HUES64 (cell line): ENCODE results near the gene VDAC1.

Experiments used
- H3K27ac ChIP-seq: 2 replicates; pipeline ENCODE4 v1.7.0; 2013; ENCODE audit warnings: low read depth, low read length, inconsistent platforms
- H3K27me3 ChIP-seq: 2 replicates; pipeline ENCODE4 v1.6.1; 2013; ENCODE audit warnings: mild to moderate bottlenecking, low read length; ENCODE audit not compliant: insufficient read depth
- H3K36me3 ChIP-seq: 2 replicates; pipeline ENCODE4 v1.6.1; 2013; ENCODE audit warnings: mild to moderate bottlenecking, low read length; ENCODE audit not compliant: insufficient read depth
- H3K4me1 ChIP-seq: 2 replicates; pipeline ENCODE4 v1.6.1; 2013; ENCODE audit warnings: mild to moderate bottlenecking, low read length, moderate library complexity; ENCODE audit not compliant: insufficient read depth
- H3K4me3 ChIP-seq: 2 replicates; pipeline ENCODE4 v1.5.1; 2013; ENCODE audit warnings: mild to moderate bottlenecking, low read length, moderate library complexity
- H3K9ac ChIP-seq: 2 replicates; pipeline ENCODE4 v1.6.1; 2013; ENCODE audit warnings: mild to moderate bottlenecking, low read depth, low read length
- H3K9me3 ChIP-seq: 2 replicates; pipeline ENCODE4 v1.6.1; 2013; ENCODE audit warnings: low read depth, low read length; ENCODE audit not compliant: insufficient read depth
- WGBS: fragments of 150-250, 120-280 bp; methylation state at CpG from one replicate; pipeline ENCODE4 v1.1.7; 2013; ENCODE audit warnings: missing lambda C conversion rate; 5-methylcytosine and 5-hydroxymethylcytosine counted together

The VDAC1 gene

GRCh38 chr5:134003064-134003816 is 1.5 kb downstream of the VDAC1 start:
- Histone ChIP-seq H3K36me3 (peaks cover 18% of the 10 kb centered on the region), H3K9ac (peak overlapping the region; percentile 95), H3K27ac (no peak overlapping the region), H3K4me1 (peaks cover 20% of the 10 kb centered on the region), H3K4me3 (peak overlapping the region; percentile 91), H3K9me3 (no peaks in the 10 kb centered on the region), H3K27me3 (no peaks in the 10 kb centered on the region)
- WGBS, result 18% methylated on average over 11 of the region's 11 CpGs

DNA sequence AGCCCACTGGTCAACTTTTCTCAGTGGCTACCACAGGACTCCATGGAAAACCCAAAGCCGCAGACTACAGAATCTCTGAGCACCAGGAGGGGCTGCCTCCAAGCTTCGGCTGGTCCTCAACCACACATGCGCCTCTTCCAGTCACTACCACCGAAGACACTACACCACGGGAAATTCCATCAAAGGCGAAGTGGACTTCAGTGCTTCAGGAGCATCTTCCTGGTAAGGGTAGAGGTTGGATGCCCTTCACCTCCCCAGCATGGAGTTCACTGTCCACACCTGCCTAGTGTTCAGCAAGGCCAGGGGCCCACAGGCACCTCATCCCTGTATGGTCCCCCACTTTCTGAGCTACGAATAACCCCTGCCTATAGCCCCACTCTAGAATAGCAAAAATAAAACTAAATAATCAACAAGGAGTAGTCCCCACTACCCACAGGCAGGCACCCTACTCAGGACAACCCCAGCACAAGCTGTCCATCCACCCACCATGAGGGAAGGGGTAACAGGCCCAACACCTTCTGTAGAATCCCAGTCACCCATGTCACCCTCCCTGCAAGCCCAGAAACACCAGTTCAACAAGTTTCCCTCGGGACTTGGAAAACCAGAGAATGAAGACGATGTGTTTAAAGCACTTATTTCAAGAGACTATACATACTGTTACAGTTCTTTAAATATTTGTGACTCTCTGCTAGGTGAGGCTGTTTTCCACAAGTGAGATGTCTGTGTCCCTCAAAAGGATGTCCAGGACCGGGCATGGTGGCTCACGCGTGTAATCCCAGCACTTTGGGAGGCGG is 2.6 kb downstream of the VDAC1 start:
- Histone ChIP-seq H3K9ac (no peak overlapping the region), H3K4me3 (no peak overlapping the region)

GRCh38 chr5:134000696-134001453 is 3.9 kb downstream of the VDAC1 start:
- 91% methylated on average over 10 of the region's 10 CpGs for WGBS
- H3K36me3 ChIP-seq, result peaks cover 18% of the 10 kb centered on the region
- H3K4me1 ChIP-seq, result peaks cover 26% of the 10 kb centered on the region

More for the DNA sequence above, 2.6 kb downstream of the VDAC1 start:
- no peak overlapping the region for H3K27ac ChIP-seq
- H3K36me3 ChIP-seq, result peaks cover 18% of the 10 kb centered on the region
- H3K4me1 ChIP-seq, result peaks cover 13% of the 10 kb centered on the region
- H3K9me3 ChIP-seq, result no peaks in the 10 kb centered on the region
- WGBS, result 96% methylated on average over 13 of the region's 13 CpGs
- H3K27me3 ChIP-seq, result no peaks in the 10 kb centered on the region

DNA sequence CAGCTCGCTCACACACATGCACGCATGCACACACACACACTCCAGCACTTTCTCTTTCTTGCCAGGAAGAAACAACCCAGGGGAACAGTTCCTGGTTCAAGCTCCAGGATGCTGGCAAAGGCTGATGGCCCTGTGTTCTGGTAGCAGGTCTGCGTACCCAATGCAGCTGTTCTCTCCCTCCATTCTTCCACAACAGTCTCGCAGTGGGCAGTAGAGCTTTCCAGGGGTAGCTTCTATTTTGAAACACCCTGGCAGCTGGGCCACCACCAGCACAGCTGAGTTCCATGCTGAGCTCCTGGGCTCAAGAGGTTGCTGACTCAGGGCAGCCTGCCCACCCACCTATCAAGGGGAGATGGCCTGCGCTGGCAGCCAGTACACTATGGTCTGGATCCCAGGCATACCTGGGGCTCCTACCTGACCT is 4.7 kb downstream of the VDAC1 start:
- H3K36me3 ChIP-seq, result peaks cover 18% of the 10 kb centered on the region
- no peak overlapping the region for H3K4me3 ChIP-seq
- WGBS, result 87% methylated on average over 5 of the region's 5 CpGs
- H3K4me1 ChIP-seq, result peaks cover 33% of the 10 kb centered on the region
- H3K27me3 ChIP-seq, result no peaks in the 10 kb centered on the region
- H3K9me3 ChIP-seq, result no peaks in the 10 kb centered on the region
- H3K27ac ChIP-seq, result no peak overlapping the region
- no peak overlapping the region for H3K9ac ChIP-seq

More at GRCh38 chr5:134000696-134001453, 3.9 kb downstream of the VDAC1 start:
- Histone ChIP-seq H3K9me3 (no peaks in the 10 kb centered on the region), H3K9ac (no peak overlapping the region), H3K27me3 (no peaks in the 10 kb centered on the region), H3K4me3 (no peak overlapping the region), H3K27ac (no peak overlapping the region)

- Histone ChIP-seq H3K27me3 (no peaks in the 10 kb centered on the region), H3K4me3 (no peak overlapping the region), H3K4me1 (peaks cover 37% of the 10 kb centered on the region), H3K27ac (no peak overlapping the region; the same call in 1 of the 2 replicates), H3K9ac (no peak overlapping the region), H3K36me3 (peaks cover 18% of the 10 kb centered on the region), H3K9me3 (no peaks in the 10 kb centered on the region)
- WGBS, result 94% methylated on average over 7 of the region's 7 CpGs
These were observed 6.0 kb downstream of the VDAC1 start for GRCh38 chr5:133998807-133999206.

- no peak overlapping the region for H3K27ac ChIP-seq
- no peak overlapping the region for H3K4me3 ChIP-seq
- H3K4me1 ChIP-seq, result peaks cover 33% of the 10 kb centered on the region
- no peaks in the 10 kb centered on the region for H3K27me3 ChIP-seq
- no peak overlapping the region for H3K9ac ChIP-seq
- peaks cover 18% of the 10 kb centered on the region for H3K36me3 ChIP-seq
- H3K9me3 ChIP-seq, result no peaks in the 10 kb centered on the region
- WGBS, result 91% methylated on average over 6 of the region's 6 CpGs
These were observed 6.7 kb downstream of the VDAC1 start for GRCh38 chr5:133998042-133998441.

DNA sequence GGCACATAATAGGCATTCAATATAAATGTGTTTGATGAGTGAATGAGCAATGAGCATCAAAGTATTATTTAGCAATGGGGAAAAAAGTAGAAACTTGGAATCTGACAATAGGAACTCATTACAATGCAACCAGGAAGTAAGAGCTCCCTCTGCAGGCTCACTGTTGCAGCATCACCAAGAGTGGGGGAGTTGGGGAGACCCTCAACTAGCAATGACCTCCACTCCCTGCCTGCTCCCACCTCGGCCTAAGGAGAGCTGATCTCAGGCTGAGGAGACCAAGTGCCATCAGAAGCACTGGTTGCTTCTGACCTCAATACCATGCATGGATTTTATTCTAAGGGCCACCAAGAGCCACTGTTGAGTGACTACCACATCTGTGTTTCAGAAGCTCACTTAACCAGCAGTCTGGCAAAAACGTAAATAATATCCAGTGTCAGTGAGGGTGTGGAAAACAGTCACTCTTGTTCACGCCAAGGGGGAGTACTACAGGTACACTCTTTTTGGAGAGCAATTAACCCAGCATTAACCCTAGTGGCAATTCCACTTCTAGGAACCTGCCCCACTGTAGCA is 8.0 kb downstream of the VDAC1 start:
- H3K9ac ChIP-seq, result 0 out of 2 replicates have a peak overlapping the region, but pooled peaks have one; percentile 7
- no peaks in the 10 kb centered on the region for H3K27me3 ChIP-seq
- H3K36me3 ChIP-seq, result peaks cover 17% of the 10 kb centered on the region
- no peaks in the 10 kb centered on the region for H3K9me3 ChIP-seq
- no peak overlapping the region for H3K27ac ChIP-seq
- H3K4me1 ChIP-seq, result peaks cover 29% of the 10 kb centered on the region
- H3K4me3 ChIP-seq, result no peak overlapping the region
- 70% methylated on average over 3 of the region's 3 CpGs for WGBS

DNA sequence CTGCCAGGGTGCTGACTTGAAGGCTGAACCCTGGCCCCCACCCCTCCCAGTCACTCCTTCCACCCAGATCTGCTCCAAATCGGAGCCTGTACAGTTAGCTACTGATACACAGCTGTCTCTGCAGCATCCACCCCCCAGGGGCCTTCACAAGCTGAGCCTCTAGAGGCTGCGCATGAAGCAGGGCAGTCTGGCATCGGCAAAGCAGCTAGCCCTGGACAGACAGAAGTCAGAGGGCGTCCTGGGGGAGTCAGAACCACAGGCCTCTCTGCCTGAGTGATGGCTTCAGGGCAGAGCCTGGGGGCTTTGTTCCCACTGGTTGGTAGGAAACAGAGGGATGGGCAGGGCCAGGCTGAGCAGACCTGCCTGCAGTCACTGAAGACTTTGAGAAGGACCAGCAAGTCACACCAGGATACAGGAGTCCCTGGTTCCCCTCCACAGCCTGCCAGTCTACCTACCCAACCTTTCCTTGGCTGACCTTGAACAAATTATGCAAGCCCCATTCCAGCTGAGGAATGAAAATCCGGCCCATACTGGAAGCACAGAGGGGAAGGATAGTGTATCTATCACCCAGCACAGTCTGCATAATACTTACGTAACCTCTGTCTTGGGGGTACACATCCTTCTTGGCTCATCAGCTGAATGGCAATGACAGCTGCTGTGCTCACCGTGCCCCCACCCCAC is 8.8 kb downstream of the VDAC1 start:
- Histone ChIP-seq H3K36me3 (peaks cover 18% of the 10 kb centered on the region), H3K9ac (peak overlapping the region; percentile 23; the same call in 1 of the 2 replicates), H3K4me3 (no peak overlapping the region), H3K27ac (peak overlapping the region; percentile 17; the same call in 1 of the 2 replicates), H3K4me1 (peaks cover 27% of the 10 kb centered on the region), H3K9me3 (no peaks in the 10 kb centered on the region), H3K27me3 (no peaks in the 10 kb centered on the region)
- WGBS, result 70% methylated on average over 7 of the region's 7 CpGs

DNA sequence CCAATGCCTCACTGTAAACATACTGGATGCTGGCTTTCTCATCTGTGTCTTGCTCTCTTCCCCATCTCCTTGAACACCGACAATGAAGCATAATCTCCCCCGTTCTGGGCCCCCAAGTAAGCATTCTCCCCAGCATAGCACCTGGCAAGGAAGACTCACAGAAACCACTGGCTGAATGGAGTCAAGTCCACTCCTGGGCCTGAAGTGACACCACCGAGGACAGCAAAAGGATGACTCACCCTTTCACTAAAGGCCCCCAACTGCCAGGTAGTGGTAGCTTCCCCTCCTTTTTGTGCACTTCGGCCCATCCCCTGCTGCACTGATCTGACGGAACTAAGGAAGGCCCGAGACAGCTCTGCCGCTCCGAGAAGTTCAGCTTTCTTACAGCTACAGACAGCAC is 9.4 kb downstream of the VDAC1 start:
- Histone ChIP-seq H3K4me3 (no peak overlapping the region), H3K27ac (no peak overlapping the region), H3K4me1 (peaks cover 24% of the 10 kb centered on the region), H3K9me3 (no peaks in the 10 kb centered on the region), H3K27me3 (no peaks in the 10 kb centered on the region), H3K9ac (no peak overlapping the region), H3K36me3 (peaks cover 22% of the 10 kb centered on the region)
- WGBS, result 50% methylated on average over 8 of the region's 8 CpGs

DNA sequence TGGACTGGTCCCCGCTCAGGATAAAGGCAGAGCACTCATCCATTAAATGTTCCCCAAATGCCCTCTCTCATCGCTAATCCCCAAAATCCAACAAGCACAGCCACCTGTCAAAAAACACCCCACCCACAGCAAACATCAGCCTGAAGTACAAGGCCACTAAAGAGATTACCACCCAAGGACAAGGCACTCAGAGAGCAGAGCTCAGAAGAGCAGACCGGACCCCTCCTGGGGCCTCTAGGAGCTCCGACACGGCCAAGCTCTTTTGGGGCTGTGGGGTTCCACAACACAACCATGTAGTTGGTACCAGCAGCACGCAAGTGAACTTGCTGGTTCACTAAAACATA is 9.8 kb downstream of the VDAC1 start:
- no peak overlapping the region for H3K4me3 ChIP-seq
- no peaks in the 10 kb centered on the region for H3K27me3 ChIP-seq
- 83% methylated on average over 6 of the region's 6 CpGs for WGBS
- no peak overlapping the region for H3K9ac ChIP-seq
- H3K9me3 ChIP-seq, result no peaks in the 10 kb centered on the region
- peaks cover 24% of the 10 kb centered on the region for H3K4me1 ChIP-seq
- H3K36me3 ChIP-seq, result peaks cover 25% of the 10 kb centered on the region
- no peak overlapping the region for H3K27ac ChIP-seq
